Measurements from ENCODE around the gene ZDHHC11. TPM values are rescaled to one million over a fixed set of nuclear protein-coding genes. Genes with fewer than 3 reads are reported as not detected.
"Not testable (repeated sequence)": the region's sequence is repeated elsewhere in the genome, so short reads cannot be mapped to it uniquely, and the experiment has no call there.

Gene ZDHHC11
- polyA plus RNA-seq, 4 donors = 3.7 to 11.1 (median 7.5) TPM

GRCh38 chr5:860506-861150, 9.8 kb upstream of the ZDHHC11 start:
- no peak for DNase-seq (ENCODE audit: low read depth in 4 of 4, low spot score in 2 of 4)

GRCh38 chr5:859798-860296, 9.1 kb upstream of the ZDHHC11 start:
- no peak for DNase-seq (ENCODE audit: low read depth in 4 of 4, low spot score in 2 of 4)

- DNase-seq (ENCODE audit: low read depth in 4 of 4, low spot score in 2 of 4) = no peak
Observed at GRCh38 chr5:859391-859790, 8.6 kb upstream of the ZDHHC11 start.

- no peak for DNase-seq (ENCODE audit: low read depth in 4 of 4, low spot score in 2 of 4)
Observed at GRCh38 chr5:858726-859125, 7.9 kb upstream of the ZDHHC11 start.

- DNase-seq (ENCODE audit: low read depth in 4 of 4, low spot score in 2 of 4) = no peak
Observed at GRCh38 chr5:856531-857425, 6.0 kb upstream of the ZDHHC11 start.

- no peak for DNase-seq (ENCODE audit: low read depth in 4 of 4, low spot score in 2 of 4)
Observed at GRCh38 chr5:855771-856530, 5.2 kb upstream of the ZDHHC11 start.

GRCh38 chr5:854966-855743, 4.4 kb upstream of the ZDHHC11 start:
- DNase-seq (ENCODE audit: low read depth in 4 of 4, low spot score in 2 of 4) = no peak

GRCh38 chr5:854217-854616, 3.4 kb upstream of the ZDHHC11 start:
- DNase-seq (ENCODE audit: low read depth in 4 of 4, low spot score in 2 of 4) = no peak

GRCh38 chr5:853416-854090, 2.8 kb upstream of the ZDHHC11 start:
- not testable (repeated sequence) for DNase-seq (ENCODE audit: low read depth in 4 of 4, low spot score in 2 of 4)

GRCh38 chr5:852431-853401, 1.9 kb upstream of the ZDHHC11 start:
- no peak for DNase-seq (ENCODE audit: low read depth in 4 of 4, low spot score in 2 of 4)

- no peak for DNase-seq (ENCODE audit: low read depth in 4 of 4, low spot score in 2 of 4)
Observed at GRCh38 chr5:852018-852417, 1.2 kb upstream of the ZDHHC11 start.

GRCh38 chr5:851553-851952, 767 bp upstream of the ZDHHC11 start:
- DNase-seq (ENCODE audit: low read depth in 4 of 4, low spot score in 2 of 4) = no peak

- DNase-seq (ENCODE audit: low read depth in 4 of 4, low spot score in 2 of 4) = no peak
Observed at GRCh38 chr5:851076-851475, 290 bp upstream of the ZDHHC11 start.

- peak in 2 of 4 donors; percentile 28 to 45 for DNase-seq (ENCODE audit: low read depth in 4 of 4, low spot score in 2 of 4)
Observed at GRCh38 chr5:849651-850301, 1.0 kb downstream of the ZDHHC11 start.

- no peak for DNase-seq (ENCODE audit: low read depth in 4 of 4, low spot score in 2 of 4)
Observed at GRCh38 chr5:848671-849111, 2.1 kb downstream of the ZDHHC11 start.

- not testable (repeated sequence) for DNase-seq (ENCODE audit: low read depth in 4 of 4, low spot score in 2 of 4)
Observed at GRCh38 chr5:847736-848135, 3.0 kb downstream of the ZDHHC11 start.

- not testable (repeated sequence) for DNase-seq (ENCODE audit: low read depth in 4 of 4, low spot score in 2 of 4)
Observed at GRCh38 chr5:847212-847611, 3.6 kb downstream of the ZDHHC11 start.

- not testable (repeated sequence) for DNase-seq (ENCODE audit: low read depth in 4 of 4, low spot score in 2 of 4)
Observed at GRCh38 chr5:846602-847091, 4.1 kb downstream of the ZDHHC11 start.

All from left renal cortex interstitium (tissue), 4 donors.